Epithelial cell of esophagus (primary cell): Measurements from ENCODE around the gene TXK.

Experiments used
- DNase-seq: peaks from one replicate; pipeline ENCODE4 v3.0.0; 2010; ENCODE audit warnings: low read depth
- H3K4me3 ChIP-seq: 2 replicates; pipeline ENCODE4 v1.5.1; 2011; ENCODE audit warnings: mild to moderate bottlenecking, low read length, control low read depth
- CTCF ChIP-seq: IDR thresholded peaks from 2 replicates; pipeline ENCODE4 v1.5.1; 2011; ENCODE audit warnings: low read depth, mild to moderate bottlenecking, low read length, control low read depth, inconsistent platforms; ENCODE audit not compliant: insufficient read depth; ENCODE audit errors: missing control alignments

TXK gene

GRCh38 chr4:48138936-48139335 lies 4.9 kb upstream of the TXK start:
- DNase-seq, result no peak
- no peak for TF ChIP-seq CTCF
- no peak overlapping the region for H3K4me3 ChIP-seq

GRCh38 chr4:48138511-48138910 lies 4.5 kb upstream of the TXK start:
- DNase-seq, result no peak
- no peak for TF ChIP-seq CTCF
- H3K4me3 ChIP-seq, result no peak overlapping the region

- TF ChIP-seq CTCF, result no peak
- DNase-seq, result no peak
- H3K4me3 ChIP-seq, result no peak overlapping the region
These were observed 3.8 kb upstream of the TXK start for GRCh38 chr4:48137846-48138245.

- no peak for TF ChIP-seq CTCF
- no peak overlapping the region for H3K4me3 ChIP-seq
- DNase-seq, result no peak
These were observed 381 bp downstream of the TXK start for GRCh38 chr4:48133669-48134068.

- no peak overlapping the region for H3K4me3 ChIP-seq
- no peak for DNase-seq
- no peak for TF ChIP-seq CTCF
These were observed 2.3 kb downstream of the TXK start for GRCh38 chr4:48131736-48132135.

GRCh38 chr4:48130100-48130499 lies 4.0 kb downstream of the TXK start:
- DNase-seq, result no peak
- no peak for TF ChIP-seq CTCF
- H3K4me3 ChIP-seq, result no peak overlapping the region

- TF ChIP-seq CTCF, result no peak
- DNase-seq, result no peak
These were observed 4.6 kb downstream of the TXK start for GRCh38 chr4:48129307-48130014.

More at GRCh38 chr4:48129307-48130014, 4.6 kb downstream of the TXK start:
- no peak overlapping the region for H3K4me3 ChIP-seq
